GM10266 (cell line): Measurements from ENCODE around the gene MSANTD2.

Experiments
- DNase-seq: peaks from one replicate; pipeline ENCODE4 v3.0.0; 2012; ENCODE audit errors: extremely low spot score
- TF ChIP-seq, protein P1 (sequence below): IDR thresholded peaks from 2 replicates; pipeline ENCODE4 v1.5.1; 2012; ENCODE audit warnings: mild to moderate bottlenecking, low read depth; ENCODE audit not compliant: control insufficient read depth, insufficient read depth; ENCODE audit errors: missing control alignments

MSANTD2 gene

DNA sequence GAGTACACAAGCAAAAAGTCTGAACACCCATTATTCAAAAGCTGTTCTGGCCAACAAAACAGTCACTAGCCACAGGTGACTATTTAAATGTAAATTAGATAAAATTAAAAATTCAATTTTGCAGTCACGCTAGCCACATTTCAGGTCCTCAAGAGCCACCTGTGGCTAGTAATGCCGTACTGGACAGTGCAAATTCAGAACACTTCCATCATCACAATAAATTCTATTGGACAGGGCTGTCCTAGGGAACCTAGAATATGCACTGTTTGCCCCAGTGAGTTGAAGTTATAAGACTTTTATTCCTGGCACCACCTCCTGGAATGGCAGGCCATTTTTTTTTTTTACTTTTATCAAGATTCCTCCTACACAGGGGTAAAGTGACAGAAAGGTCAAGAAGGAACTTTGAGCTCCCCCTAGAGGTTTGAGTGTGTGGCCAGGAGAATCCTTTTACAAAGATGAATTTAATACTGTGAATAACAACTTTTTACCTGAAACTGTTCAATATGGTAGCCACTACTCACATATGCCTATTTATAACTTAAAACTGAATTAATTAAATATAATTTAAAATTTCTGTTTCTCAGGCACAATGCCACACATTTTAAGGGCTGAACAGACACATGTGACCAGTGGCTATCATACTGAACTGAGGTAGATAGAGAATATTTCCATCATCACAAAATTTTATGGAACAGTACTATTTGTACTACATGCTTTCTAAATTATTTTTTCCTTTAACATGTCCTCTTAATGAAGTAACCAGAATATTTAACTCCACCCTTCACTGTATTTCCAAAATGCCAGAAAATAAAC lies 6.5 kb downstream of the MSANTD2 start:
- TF ChIP-seq, protein P1, sequence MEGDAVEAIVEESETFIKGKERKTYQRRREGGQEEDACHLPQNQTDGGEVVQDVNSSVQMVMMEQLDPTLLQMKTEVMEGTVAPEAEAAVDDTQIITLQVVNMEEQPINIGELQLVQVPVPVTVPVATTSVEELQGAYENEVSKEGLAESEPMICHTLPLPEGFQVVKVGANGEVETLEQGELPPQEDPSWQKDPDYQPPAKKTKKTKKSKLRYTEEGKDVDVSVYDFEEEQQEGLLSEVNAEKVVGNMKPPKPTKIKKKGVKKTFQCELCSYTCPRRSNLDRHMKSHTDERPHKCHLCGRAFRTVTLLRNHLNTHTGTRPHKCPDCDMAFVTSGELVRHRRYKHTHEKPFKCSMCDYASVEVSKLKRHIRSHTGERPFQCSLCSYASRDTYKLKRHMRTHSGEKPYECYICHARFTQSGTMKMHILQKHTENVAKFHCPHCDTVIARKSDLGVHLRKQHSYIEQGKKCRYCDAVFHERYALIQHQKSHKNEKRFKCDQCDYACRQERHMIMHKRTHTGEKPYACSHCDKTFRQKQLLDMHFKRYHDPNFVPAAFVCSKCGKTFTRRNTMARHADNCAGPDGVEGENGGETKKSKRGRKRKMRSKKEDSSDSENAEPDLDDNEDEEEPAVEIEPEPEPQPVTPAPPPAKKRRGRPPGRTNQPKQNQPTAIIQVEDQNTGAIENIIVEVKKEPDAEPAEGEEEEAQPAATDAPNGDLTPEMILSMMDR = peak; percentile 69
- DNase-seq = peak; percentile 52

DNA sequence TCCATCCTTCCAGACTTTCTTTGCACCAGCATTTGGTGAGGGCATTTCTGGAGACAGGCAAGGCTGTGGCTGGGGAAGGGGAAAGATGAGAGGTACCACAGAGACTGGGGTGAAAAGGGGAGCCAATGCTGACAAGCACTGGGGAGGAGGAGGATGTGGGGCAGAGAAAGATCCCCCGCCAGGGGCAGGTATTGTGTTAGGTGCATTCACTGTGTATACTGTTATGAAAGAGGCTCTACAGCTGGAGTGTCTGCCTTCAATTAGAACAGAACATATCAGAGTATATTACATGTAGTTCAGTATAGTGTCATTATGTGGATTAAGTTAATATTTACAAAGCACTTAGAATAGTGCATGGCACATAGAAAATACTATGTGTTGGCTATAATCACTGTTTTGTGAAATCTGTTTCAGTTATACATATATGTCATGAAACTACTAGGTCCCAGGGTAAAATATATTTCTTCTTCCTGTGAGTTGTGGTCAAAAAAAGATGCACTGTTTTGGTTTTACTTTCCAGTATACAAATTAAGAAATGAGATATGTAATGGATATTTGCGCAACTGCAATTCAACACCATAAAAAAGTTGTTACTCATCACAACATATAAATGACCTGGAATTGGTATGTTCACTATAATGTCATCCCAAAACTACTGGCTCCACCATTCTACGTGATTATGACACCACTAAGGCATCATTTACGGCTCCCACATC lies 8.4 kb downstream of the MSANTD2 start:
- TF ChIP-seq, protein P1 = no peak
- peak; percentile 31 for DNase-seq

DNA sequence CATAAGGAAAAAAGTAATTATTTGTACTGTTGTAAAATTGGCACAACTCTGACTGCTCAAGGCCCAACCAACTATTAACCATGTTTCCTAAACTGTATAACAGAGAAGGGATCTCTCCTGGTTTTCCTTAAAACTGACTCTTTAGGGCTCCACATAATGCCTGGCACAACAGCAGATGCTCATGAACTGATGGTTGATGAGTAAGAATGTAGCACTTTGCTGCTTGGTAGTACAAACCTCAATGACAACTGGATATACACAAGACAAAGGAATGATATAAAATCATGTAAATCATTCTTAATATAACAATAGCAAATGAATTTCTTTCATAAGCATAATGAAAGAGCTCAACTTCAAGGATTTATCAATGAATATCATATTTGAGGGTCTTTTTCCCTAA lies 11.7 kb downstream of the MSANTD2 start:
- no peak for DNase-seq
- TF ChIP-seq, protein P1 = no peak

DNA sequence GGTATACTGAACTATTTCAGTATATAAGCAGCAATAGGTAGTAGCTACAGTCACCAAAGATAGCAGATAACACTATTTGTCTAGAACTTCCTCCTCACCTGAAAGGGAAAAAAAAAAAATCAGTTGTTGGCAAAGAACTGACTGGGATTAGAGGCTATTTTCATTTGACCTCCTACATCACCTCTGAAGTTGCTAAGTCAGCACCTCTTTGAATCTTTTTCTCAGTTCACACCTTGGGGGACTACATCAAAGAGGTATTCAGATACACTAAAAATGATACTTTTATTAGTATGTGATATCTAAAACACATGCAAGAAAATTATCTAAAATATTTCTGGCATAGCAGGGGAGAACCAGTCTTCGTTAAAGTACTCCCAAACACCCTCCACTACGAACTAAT lies 16.2 kb downstream of the MSANTD2 start:
- DNase-seq = no peak
- TF ChIP-seq, protein P1 = no peak

DNA sequence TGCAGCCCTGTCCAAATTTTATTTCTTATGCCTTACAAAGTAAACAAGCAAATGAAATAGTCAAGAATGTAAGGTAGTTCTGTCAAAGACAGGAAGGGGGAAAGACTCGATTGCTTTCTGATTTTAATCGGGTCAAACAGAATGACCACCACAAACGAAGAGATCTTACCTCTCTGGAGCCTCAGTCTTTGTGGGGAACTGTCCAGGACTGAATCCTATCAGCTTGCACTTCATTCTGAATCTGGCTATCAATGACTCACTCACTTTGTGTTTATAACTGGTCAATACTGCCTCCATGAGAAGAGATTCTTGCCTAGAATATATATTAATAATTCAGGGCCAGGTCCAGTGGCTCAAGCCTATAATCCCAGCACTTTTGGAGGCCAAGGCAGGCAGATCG lies 17.2 kb downstream of the MSANTD2 start:
- TF ChIP-seq, protein P1 = no peak
- DNase-seq = no peak

DNA sequence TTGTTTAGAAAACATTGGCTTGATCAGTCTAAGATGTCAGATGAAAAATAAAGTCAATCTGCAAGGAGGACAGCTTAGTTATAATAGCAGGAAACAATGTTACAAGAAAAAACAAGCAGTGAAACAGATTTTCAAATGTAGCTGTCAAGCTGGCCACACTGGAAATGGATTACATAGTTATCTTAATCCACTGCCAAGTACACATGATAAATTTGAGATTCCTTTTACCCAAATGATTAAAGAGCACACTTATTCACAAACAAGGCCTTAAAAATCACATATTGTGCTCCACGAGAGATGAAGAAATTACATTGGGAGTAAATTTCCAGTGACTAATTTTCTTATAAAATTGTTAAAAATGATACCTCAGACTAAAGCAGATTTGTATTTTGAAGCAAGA lies 20.6 kb downstream of the MSANTD2 start:
- TF ChIP-seq, protein P1 = no peak
- no peak for DNase-seq

DNA sequence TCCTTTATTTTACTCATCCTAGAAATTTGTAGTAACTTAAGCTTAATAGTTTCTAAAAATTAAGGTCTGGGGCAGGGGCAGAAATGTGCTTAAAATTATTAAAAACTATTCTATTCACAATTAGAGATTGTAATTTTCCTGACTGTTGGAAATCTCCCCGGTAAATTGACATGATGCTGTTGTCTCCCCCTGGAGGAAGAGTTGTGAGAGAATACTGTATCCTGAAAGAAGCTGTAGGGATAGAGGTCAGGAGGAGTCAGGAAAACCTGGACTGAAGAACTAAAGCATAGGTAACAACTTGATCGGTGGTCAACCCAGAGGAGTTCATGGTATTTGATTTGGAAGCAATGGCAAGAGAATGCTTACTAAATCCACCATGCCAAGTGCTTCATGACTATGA lies 21.9 kb downstream of the MSANTD2 start:
- TF ChIP-seq, protein P1 = no peak
- no peak for DNase-seq
